HCT116 (cell line): ENCODE results near the gene ATP13A3.

Experiments used
- EGR1 ChIP-seq: IDR thresholded peaks from 2 replicates; pipeline ENCODE4 v1.6.1; 2012; ENCODE audit warnings: low read depth
- EZH2phosphoT487 ChIP-seq: fragments of 200-600 bp; IDR thresholded peaks from 2 replicates; pipeline ENCODE4 v1.6.1; 2018; ENCODE audit warnings: antibody characterized with exemption, borderline replicate concordance
- FOSL1 ChIP-seq: IDR thresholded peaks from 2 replicates; pipeline ENCODE4 v1.6.1; 2012; ENCODE audit warnings: low read depth
- POLR2A ChIP-seq: IDR thresholded peaks from 2 replicates; pipeline ENCODE4 v1.7.0; 2011; ENCODE audit warnings: borderline replicate concordance; ENCODE audit not compliant: insufficient read depth, insufficient read length; ENCODE audit errors: extremely low read depth
- POLR2AphosphoS5 ChIP-seq: IDR thresholded peaks from 2 replicates; pipeline ENCODE4 v1.6.1; 2011; ENCODE audit warnings: mild to moderate bottlenecking, low read depth, low read length, moderate library complexity
- SP1 ChIP-seq: IDR thresholded peaks from 2 replicates; pipeline ENCODE4 v1.6.1; 2012; ENCODE audit warnings: low read depth
- TF ChIP-seq, protein P1 (sequence below), 3 experiments: fragments of 200-600 bp in 1 of 3; sonication (generic) in 1 of 3; IDR thresholded peaks in 2 of 3; conservative IDR thresholded peaks in 1 of 3; 2 replicates each; pipeline ENCODE4 v1.5.1; 2012 to 2017; ENCODE audit warnings: low read depth in 2 of 3, low read length in 2 of 3, antibody characterized with exemption in 1 of 3, borderline replicate concordance in 1 of 3, control low read depth in 1 of 3, mild to moderate bottlenecking in 1 of 3, mixed read lengths in 1 of 3, mixed run types in 1 of 3, moderate library complexity in 1 of 3; ENCODE audit not compliant: insufficient read depth in 1 of 3
- TF ChIP-seq, protein P2 (sequence below): IDR thresholded peaks from 2 replicates; pipeline ENCODE4 v1.6.1; 2012; ENCODE audit warnings: low read depth

DNA sequence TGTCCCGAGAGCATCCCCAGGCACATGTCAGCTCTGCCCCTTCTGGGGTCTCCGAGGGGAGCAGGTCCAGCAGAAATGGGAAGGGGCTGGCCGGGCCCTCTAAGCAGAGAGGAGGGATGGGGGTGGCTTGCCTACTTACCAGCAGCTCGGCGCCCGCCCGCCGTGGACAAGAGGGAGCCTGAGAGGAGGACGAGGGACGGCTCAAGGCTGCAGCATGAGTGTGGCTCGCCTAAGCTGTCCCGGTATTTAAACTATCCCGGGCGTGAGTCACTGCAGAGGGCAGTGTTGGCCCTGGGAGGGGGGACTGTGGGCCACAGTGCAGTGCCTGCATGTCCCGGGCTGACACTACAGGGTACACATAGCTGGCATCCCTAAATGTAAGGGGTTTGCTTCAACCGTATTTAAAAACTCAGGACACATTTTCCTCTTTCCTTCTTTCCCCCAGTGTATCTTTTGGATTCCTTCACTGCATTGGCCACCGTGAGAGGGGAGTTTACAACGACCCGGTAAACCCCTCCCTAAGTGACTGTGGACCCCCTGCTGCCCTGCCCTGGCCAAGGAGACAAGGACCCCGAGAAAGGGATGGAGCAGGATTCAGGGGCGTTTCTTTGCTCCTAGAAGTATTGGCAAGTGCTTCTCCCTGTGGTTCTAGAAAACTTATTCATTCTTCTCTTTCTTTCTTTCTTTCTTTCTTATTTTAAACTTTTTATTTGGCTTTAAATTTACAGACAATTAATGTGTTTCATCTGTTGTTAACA, 117.1 kb downstream of the ATP13A3 start, which contains the start of gene LRRC15:
- TF ChIP-seq EGR1: no peak
- TF ChIP-seq POLR2A: no peak
- TF ChIP-seq POLR2AphosphoS5: no peak
- TF ChIP-seq, protein P1, sequence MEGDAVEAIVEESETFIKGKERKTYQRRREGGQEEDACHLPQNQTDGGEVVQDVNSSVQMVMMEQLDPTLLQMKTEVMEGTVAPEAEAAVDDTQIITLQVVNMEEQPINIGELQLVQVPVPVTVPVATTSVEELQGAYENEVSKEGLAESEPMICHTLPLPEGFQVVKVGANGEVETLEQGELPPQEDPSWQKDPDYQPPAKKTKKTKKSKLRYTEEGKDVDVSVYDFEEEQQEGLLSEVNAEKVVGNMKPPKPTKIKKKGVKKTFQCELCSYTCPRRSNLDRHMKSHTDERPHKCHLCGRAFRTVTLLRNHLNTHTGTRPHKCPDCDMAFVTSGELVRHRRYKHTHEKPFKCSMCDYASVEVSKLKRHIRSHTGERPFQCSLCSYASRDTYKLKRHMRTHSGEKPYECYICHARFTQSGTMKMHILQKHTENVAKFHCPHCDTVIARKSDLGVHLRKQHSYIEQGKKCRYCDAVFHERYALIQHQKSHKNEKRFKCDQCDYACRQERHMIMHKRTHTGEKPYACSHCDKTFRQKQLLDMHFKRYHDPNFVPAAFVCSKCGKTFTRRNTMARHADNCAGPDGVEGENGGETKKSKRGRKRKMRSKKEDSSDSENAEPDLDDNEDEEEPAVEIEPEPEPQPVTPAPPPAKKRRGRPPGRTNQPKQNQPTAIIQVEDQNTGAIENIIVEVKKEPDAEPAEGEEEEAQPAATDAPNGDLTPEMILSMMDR (IDR thresholded peaks at IDR 0.05 in 2 of 3, conservative IDR thresholded peaks at IDR 0.05 in 1 of 3; ENCODE audit: borderline replicate concordance in 1 of 3, insufficient read depth in 1 of 3, low read depth in 2 of 3, low read length in 2 of 3): no peak
- TF ChIP-seq, protein P2, sequence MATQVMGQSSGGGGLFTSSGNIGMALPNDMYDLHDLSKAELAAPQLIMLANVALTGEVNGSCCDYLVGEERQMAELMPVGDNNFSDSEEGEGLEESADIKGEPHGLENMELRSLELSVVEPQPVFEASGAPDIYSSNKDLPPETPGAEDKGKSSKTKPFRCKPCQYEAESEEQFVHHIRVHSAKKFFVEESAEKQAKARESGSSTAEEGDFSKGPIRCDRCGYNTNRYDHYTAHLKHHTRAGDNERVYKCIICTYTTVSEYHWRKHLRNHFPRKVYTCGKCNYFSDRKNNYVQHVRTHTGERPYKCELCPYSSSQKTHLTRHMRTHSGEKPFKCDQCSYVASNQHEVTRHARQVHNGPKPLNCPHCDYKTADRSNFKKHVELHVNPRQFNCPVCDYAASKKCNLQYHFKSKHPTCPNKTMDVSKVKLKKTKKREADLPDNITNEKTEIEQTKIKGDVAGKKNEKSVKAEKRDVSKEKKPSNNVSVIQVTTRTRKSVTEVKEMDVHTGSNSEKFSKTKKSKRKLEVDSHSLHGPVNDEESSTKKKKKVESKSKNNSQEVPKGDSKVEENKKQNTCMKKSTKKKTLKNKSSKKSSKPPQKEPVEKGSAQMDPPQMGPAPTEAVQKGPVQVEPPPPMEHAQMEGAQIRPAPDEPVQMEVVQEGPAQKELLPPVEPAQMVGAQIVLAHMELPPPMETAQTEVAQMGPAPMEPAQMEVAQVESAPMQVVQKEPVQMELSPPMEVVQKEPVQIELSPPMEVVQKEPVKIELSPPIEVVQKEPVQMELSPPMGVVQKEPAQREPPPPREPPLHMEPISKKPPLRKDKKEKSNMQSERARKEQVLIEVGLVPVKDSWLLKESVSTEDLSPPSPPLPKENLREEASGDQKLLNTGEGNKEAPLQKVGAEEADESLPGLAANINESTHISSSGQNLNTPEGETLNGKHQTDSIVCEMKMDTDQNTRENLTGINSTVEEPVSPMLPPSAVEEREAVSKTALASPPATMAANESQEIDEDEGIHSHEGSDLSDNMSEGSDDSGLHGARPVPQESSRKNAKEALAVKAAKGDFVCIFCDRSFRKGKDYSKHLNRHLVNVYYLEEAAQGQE: no peak
- TF ChIP-seq EZH2phosphoT487: no peak
- TF ChIP-seq SP1: no peak
- TF ChIP-seq FOSL1: no peak
